GM18868 (cell line): ENCODE results near the gene KIR2DL1.
"Not testable (repeated sequence)": the region's sequence is repeated elsewhere in the genome, so short reads cannot be mapped to it uniquely, and the experiment has no call there.

Experiments used
- ATAC-seq: cut with Tn5 transposase; IDR thresholded peaks from one replicate; pipeline ENCODE4 v1.9.1; 2021; ENCODE audit warnings: mild to moderate bottlenecking, moderate library complexity; ENCODE audit not compliant: unreplicated experiment

The KIR2DL1 gene

DNA sequence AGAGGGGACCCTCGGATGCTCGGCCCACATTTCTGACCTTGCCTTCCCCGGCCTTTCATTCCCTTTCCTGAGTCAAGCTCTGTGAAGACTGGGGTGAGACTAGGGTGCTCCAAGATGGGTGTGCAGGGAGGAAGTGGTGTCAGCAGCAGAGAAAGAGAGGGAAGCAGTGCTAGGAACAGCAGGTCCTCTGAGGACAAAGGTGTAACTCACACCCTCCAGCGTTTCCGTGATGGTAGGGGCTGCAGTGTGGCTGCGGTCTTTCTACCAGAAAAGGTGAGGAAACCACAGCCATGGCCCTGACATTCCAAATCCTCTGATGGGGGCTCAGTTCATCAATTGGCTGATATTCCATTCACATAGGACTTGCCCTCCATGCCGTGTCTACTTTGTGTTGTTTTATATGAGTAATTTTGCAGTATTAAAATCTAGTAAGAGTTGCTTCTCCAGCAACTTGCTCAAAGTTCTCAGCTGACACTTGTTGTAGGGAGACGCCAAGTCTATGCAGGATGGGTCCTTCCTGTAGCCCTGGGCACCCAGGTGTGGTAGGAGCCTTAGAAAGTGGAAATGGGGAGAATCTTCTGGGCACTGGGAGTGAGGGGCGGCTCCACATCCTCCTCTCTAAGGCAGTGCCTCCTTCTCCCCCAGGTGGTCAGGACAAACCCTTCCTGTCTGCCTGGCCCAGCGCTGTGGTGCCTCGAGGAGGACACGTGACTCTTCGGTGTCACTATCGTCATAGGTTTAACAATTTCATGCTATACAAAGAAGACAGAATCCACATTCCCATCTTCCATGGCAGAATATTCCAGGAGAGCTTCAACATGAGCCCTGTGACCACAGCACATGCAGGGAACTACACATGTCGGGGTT, 48.3 kb downstream of the KIR2DL1 start:
- ATAC-seq, result no peak

DNA sequence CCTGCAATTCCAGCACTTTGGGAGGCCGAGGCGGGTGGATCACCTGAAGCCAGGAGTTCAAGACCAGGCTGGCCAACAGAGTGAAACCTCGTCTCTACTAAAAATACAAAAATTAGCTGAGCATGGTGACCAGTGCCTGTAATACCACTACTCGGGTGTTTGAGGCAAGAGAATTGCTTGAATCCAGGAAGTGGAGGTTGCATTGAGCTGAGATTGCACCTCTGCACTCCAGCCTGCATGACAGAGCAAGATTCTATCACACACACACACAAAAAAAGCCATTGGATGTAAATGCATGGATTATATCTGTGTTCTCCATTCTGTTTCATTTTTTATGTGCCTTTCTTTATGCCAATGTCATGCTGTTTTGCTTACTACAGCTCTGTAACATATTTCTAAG, 54.8 kb downstream of the KIR2DL1 start:
- ATAC-seq, result not testable (repeated sequence)

DNA sequence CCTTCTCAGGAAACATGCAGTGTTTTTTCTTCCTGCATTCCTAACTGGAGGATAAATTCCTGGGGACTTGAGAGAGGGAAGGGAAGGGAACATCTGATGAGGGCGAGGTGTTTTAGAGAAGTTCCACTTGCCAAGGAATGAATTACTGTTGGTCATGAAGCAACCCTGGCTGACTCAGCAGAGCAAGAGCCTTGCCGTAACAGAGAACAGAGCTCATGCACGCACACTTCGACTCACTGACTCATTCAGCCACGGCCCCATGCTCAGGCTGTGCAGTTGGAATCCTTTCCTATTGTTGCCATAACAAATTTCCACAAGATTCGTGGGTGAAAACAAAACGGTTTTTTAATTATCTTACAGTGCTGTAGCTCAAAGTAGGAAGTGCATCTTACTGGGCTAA, 55.7 kb downstream of the KIR2DL1 start:
- ATAC-seq, result not testable (repeated sequence)

DNA sequence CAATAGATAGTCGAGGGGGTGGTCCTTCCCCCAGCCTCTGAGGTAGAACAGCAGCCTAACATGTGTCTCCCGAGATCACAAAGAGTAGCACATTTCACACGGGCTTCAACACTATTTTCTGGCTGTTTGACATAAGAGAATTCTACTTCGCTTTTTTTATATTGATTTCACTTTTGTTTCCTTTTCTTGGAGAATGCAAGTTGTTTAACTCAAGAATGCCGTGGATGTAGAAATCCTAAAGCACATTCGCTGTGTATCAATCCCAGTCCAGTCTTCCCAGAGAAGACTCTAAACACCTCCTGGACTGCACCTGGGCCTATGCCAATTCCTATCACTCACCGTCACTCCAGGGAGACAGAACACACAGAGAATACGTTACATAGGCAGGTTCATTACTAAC, 58.5 kb downstream of the KIR2DL1 start:
- ATAC-seq, result not testable (repeated sequence)

DNA sequence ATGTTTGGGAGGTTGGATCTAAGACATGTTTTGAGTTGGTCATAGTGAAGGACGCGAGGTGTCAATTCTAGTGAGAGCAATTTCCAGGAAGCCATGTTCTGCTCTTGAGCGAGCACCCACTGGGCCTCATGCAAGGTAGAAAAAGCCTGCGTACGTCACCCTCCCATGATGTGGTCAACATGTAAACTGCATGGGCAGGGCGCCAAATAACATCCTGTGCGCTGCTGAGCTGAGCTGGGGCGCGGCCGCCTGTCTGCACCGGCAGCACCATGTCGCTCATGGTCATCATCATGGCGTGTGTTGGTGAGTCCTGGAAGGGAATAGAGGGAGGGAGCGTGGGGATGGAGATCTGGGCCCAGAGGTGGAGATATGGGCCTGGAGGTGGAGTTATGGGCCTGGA, 62.9 kb downstream of the KIR2DL1 start, which contains the start of gene KIR2DS4:
TSS of gene KIR2DS4 (plus strand) at position 181 of the 400 bp plus-strand sequence.
- not testable (repeated sequence) for ATAC-seq
